ENCODE data around the gene VLDLR.

VLDLR gene

DNA sequence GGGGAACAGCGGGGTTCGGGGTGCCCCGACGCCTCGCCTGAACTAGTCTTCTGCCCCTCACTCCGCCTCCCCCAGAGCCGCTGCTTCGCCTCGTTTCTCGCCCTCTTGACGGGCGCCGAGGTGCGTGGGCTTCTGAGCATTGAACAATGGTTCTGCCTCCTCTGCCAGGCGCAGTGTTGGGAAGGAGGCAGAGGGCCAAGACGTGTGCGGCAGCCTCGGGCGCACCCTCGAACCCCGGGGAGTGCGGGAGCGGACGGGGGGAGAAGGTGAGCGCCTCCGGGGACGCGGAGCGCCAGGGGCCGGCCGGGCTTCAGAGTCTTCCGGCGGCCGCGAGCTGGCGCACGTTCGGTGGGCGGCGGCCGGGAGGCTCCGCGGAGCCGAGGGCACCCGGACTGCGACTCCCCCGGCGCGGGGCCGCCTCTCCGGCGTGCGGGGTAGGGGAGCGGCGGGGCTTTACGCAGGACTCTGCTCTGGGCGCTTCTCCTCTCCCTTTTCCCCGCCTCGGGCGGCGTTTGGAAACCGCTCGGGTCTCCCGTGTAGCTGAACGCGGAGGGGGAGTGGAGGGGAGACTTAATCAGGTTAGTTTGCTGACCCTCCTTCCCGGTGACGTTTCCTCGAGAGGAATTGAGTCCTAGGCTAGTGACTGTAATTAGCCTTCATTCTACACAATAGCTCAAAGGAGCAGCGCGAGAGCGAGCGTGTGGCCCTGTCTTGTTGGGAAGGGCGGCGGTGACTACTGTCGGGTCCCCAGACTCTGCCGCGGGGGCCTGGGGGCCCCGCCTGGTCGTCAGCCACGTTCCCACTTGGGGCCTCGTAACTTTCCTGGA, 1.1 kb downstream of the VLDLR start:
- no peak for DNase-seq

DNA sequence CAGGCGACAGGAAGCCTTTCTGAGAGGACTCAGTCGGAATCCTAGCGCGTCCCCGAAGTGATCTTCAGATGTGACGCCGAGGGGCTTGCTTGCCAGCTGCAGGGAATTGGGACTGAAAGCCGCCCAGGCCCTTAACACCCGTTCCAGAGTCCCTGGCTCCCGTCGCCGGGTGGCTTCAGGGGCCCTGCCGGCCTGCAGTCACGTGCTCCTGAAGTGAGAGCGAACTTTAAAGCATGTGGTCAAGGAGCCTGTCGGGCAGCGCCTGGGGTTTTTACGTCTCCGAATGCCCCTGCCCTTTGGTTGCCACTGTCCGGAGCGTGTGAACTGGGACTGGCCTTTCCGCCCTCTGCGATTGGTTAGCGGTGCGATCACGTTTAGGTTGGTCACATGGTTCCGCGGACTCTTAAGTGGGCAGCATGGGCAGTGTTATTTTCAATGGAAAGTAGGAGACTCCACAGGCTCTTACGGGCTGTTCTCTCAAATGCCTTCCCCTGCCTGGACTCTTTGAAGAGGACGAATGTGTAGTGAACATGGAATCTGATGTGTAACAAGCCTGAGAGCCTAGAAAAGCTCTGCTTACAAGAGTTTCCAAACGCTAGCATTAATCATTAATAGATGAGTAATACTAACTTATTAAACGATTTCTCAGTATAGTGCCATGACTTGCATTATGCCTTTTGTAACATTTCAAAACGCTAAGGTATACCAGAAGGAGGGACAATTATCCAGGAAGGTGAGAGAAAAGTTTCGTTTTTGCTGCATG, 1.9 kb downstream of the VLDLR start:
- peak; percentile 22 for DNase-seq

DNA sequence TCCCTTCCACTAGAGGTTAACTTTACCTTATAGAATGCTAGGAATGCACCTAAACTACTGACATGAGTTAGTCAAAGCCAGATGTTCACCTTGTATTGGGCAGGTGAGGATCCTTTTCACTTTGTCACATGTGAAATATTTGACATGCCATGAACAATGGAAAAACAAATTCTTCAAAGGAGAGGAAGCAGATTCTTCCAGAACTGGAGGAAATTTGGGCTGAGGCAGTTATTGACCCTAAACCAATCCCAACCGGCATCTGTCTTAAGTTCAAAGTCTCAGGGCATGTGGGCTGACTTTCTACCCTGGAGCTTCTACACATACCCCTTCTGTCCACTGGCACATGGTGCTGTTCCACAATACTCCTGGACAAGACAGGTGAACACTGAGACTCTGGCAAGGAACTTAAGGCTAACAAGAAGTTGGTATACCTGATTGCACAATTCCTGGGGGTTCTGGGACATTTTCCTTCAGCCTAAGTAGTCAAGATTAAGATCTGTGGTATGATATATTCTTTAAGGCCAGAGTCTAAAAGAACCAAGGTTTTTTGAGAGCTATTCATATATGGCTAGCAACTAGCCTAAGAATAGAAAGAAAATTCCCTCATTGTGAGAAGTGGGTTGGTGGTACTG, 2.6 kb downstream of the VLDLR start:
- no peak for DNase-seq

GRCh38 chr9:2625427-2625826, 3.8 kb downstream of the VLDLR start:
- DNase-seq = no peak

- DNase-seq = no peak
Measured at GRCh38 chr9:2628919-2629318, 7.3 kb downstream of the VLDLR start.

DNA sequence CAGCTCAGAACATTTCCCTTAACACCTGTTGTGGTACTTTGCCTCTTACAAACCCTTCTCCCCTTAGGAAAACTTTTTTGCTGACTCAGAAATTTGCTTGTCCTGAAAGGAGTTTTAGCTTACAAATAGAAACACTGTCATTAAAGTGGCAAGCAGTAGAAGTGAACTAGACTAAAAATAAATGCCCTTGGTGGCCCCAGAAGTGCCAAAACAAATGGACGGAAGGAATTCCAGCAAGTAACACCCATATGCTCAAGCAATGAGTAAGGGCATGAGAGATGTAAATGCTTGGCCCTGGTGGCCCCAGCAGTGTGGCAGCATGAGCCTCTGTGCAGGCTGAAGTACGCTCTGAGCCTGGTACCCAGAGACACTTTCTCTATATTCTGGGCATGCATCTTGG, 8.6 kb downstream of the VLDLR start:
- no peak for DNase-seq

DNA sequence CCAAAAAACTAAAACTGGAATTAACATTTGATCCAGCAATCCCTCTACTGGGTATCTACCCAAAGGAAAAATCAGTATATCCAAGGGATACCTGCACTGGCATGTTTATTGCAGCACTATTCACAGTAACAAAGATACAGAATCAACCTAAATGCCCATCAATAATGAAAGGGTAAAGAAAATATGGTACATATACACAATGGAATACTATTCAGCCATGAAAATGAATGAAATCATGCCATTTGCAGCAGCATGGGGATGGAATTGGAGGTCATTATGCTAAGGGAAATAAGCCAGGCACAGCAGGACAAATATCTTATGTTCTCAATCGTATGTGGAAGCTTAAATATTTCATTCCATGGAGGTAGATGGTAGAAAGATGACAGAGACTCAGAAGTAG, 9.7 kb downstream of the VLDLR start:
- DNase-seq = no peak

- no peak for DNase-seq
Measured at GRCh38 chr9:2634153-2634552, 12.6 kb downstream of the VLDLR start.

DNA sequence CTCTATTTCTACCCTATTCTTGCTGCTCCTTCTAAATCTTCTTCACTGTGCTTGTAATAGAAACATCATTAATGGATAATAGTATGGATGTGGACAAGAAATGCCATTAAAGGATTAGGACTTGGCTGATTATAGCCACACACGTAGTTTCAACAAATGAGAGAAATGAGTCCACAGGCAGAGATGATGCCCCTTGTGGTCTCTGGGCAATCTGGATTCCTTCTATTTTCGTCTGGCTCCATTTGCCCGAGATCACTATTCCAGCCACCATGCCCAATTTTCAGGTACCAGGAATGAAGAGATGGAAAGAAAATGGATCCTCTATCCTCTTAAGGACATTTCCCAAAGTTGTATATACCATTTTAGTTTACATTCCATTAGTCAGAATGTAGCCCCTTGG, 13.2 kb downstream of the VLDLR start:
- no peak for DNase-seq

DNA sequence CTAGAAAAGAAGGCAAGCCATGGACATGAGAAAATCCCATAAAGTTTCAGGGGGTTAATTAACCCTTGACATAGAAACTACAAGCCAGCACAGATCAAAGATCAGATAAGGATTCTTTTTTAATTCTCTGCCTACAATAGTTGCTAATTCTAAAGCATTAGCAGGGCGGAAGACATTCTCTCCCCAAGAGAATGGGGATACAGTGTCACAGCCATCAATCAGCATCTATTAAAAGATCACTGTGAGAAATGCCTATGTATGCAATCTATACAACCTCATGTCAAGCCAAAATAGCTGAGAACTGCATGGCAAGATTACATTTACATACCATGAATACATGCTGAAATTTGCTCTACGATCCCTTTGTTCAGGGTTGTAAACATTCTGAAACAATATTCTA, 14.3 kb downstream of the VLDLR start:
- DNase-seq = no peak

- DNase-seq = no peak
Measured at GRCh38 chr9:2637390-2637789, 15.8 kb downstream of the VLDLR start.

DNA sequence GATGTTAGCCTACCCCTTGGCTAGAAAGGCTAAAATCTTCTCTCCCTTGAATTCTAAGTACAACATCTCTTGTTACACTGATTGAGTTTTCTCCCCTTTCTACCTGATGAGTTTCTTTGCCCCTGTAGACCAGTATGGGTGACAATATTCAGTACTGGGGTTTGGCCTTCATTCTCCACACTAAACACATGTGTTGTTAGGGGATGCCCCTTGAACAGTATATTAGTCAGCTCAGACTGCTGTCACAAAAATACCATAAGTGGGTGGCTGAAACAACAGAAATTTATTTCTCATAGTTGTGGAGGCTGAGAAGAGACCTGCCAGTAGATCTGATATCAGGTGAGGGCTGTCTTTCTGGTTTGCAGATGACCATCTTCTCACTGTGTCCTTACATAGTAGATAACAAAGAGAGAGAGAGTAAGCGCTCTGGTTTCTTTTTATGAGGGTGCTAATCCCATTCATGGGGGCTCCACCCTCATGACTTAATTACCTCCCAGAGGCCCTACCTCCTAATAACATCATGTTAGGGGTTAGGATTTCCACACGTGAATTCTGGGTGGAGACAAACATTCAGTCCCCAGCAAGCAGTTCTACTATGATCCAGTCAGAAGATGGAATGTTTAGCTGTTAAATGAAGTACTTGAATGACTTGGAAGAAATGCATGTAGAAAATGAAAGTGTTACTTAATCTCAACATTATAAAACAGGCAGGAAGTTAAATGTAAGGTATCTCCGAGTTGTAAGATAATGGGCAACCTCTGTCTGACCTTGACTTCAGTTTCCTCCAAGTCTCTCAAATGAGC, 17.5 kb downstream of the VLDLR start:
- DNase-seq = no peak

- no peak for DNase-seq
Measured at GRCh38 chr9:2639786-2640185, 18.2 kb downstream of the VLDLR start.

DNA sequence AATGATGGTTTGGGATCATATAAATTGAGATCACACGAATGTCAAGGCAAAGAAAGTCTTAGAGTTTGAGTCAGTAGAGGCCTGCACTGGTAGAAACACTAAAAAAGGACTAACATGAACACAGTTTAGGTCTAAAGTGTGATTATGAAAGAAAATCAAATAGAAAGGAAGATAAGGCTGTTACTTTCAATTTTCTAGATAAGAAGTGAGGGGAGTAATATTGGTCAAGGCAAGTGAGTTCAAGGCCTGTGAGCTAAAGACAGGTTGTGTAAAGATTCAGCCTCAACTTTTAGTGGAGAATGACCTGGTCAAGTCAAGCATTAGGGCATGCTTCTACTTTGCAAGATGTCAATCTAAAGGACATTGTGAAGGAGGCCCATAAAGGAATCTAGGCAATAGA, 19.0 kb downstream of the VLDLR start:
- DNase-seq = no peak

DNA sequence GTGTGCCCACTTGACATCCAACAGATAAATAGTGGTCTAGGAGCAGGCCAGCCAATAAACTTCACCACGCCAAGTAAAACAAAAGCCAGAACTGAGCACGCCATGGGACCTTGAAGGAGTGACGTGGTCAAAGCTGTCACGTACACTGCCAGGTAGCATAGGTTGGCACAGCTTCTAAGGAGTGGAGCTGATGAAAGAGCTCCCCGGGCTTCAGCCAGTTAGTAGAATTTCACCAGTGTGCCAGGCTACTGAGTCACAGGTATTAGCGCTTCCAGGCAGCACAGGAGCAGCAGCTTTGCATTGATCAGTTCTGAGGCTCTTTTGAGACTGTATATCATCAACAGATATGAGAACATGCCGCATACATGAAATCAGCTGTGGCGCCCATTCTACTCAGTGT, 19.4 kb downstream of the VLDLR start:
- no peak for DNase-seq

GRCh38 chr9:2642068-2642467, 20.5 kb downstream of the VLDLR start:
- DNase-seq = no peak

- DNase-seq = no peak
Measured at GRCh38 chr9:2645569-2645968, 24.0 kb downstream of the VLDLR start.

DNA sequence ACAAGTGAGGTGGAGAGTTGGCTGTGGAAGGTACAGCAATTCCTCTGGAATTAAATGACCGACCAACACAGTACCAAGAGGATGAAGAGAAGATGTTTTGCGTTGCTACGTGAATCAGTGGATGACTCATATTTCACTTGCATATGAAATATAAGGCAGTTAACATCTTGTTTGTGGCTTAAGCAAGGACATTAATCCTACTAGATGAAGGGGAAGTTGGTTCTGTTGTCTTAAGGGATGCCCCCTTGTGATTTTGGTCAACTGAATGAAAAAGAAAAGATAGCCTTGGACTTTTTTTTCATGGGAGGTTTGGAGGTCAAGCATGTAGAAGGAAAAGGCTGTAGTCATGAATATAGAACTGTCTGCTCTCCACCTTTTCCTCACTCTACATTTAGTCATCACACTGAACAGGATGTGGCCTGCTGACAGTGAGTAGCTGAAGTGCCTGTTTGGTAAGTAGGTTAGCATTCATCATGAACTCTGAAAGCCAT, 33.9 kb downstream of the VLDLR start:
- no peak for DNase-seq

DNA sequence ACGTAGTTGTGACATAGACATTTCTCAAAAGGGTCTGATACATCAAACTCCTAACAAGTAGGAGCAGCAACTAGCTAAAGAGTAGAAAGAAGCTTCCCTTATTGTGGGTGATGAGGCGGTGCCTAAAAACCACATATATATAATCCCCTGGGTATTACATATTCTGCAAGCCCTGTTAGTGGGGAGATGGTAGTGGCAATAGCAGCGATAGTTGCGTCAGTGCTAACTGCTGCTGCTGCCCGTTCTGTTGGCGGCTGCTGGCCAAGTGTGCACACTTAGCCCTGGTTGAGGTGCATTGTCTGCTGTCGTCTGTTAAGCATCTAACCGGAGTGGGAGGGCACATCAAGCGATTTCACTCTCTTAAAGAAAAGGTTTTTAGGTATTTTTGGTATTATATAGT, 35.8 kb downstream of the VLDLR start:
- no peak for DNase-seq

DNA sequence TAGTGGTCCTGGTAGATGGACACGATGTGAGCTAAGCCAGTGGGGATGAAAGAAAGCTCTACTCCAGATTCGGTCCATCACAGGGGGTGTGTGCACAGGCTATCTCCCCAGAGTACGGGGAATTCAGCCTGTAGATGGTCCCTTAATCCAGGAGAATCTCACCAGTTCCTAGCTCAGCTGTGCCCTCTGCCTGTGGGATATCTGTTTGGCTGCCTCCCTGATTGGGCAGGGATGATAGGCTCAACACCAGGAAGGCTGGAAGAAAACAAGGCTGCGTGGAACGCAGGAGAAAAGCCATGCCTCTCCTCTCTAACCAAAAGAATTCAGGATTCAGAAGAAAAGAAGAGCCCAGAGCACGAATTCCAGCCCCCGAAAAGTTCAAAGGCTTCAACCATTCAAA, 40.9 kb downstream of the VLDLR start:
- peak; percentile 1 for DNase-seq

- no peak for DNase-seq
Measured at GRCh38 chr9:2663461-2664173, 42.0 kb downstream of the VLDLR start.
